T47D (cell line): ENCODE measurements around the gene MBNL1.
"Not testable (repeated sequence)": the region's sequence is repeated elsewhere in the genome, so short reads cannot be mapped to it uniquely, and the experiment has no call there.

ENCODE experiments used
- DNase-seq, 2 experiments: peaks; one replicate each; pipeline versions ENCODE4 v3.0.0 to v3.0.0-alpha.2; 2011 to 2012; ENCODE audit warnings: low read depth in 1 of 2, low spot score in 1 of 2
- JUND ChIP-seq: IDR thresholded peaks from 2 replicates; pipeline ENCODE4 v1.6.1; 2012; ENCODE audit warnings: low read depth
- in situ Hi-C: cut with HindIII; loops from 2 replicates; pipeline ENCODE4 v1.10.0; 2016; ENCODE audit warnings: low sequenced_read_pairs, low pct_unique_long_range_greater_than_20kb

The MBNL1 gene

DNA sequence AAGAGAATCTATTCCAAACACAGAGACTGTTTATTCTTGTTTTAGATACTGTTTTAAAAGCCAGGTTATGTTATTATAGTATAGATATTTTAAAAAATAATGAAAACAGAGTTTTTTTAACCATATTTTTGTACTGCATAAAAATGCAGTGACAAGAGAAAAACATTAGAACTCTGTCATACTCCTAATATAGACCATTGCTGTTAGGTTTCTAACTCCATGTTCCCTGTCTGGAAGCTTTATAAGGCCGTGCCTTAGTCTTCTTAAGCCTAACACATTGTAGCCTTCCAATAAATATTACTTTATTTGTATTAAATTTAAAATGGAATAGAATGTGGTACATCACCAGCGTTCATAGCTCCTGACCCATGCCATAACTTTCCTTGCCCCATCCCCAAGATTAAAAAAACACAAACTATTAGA is 53.2 kb downstream of the MBNL1 start:
- in situ Hi-C loops = no loop called here
- no peak for TF ChIP-seq JUND
- DNase-seq = no peak

DNA sequence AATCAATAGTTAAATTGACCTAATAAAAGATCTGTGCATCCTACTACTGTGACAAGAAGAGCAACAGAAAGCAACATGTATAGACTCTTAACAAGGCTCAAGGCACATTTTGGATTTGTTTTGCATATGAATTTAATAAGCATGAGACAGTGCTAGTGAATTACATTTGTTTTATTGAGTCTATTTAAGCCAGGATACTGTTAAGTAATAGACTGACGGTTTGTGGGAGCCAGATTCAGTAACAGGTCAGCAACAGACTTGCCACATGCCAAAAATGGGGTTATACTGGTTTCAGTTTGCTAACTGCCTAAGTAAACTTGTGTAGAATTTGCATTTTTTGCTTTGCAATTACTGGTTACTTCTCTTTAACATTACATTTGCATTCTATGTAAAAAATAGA is 54.0 kb downstream of the MBNL1 start:
- in situ Hi-C loops = no loop called here
- TF ChIP-seq JUND = no peak
- peak in 1 of 2 experiments; percentile 82 for DNase-seq

DNA sequence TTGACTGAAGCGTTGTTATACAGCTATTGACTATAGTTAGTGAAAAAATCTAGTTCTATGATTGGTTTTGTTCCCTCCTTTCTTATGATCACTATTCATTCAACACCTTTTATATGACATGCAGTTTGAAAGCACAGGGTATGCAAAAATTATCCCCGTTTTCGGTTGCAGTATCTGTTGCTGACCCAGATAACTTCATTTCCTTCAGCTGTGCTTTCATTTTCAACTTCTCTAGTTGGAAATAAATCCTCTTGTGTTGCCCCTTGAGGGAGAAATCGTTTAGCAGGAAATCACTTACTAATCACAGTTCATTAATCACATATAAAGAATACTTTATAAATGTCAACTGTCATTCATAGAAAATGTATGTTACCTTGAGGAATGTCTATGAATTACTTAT is 55.1 kb downstream of the MBNL1 start:
- in situ Hi-C loops = no loop called here
- no peak for DNase-seq
- TF ChIP-seq JUND = no peak

DNA sequence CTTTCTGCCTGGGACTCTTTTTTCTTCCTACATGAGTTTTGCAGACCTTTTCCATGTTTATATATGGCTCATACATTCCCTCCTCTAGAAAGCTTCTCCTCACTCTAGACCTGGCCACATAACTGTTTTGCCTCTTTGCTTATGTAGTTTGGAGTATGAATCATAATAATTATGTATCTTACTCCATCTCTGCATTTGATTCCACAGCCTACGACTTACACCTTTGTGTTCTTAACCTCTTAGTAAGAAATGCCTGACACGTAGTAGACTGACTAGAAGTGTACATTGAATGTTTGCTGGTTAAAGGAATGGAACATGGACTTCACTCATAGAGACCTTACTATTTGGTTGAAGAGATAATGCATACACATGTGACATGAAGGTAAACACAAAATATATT is 56.4 kb downstream of the MBNL1 start:
- TF ChIP-seq JUND = no peak
- in situ Hi-C loops = no loop called here
- DNase-seq = no peak

- DNase-seq = no peak
- in situ Hi-C loops = no loop called here
- TF ChIP-seq JUND = no peak
These were observed 58.5 kb downstream of the MBNL1 start for GRCh38 chr3:152327203-152327602.

GRCh38 chr3:152328841-152329240 is 60.1 kb downstream of the MBNL1 start:
- in situ Hi-C loops = no loop called here
- DNase-seq = peak in 1 of 2 experiments; percentile 16
- TF ChIP-seq JUND = no peak

- TF ChIP-seq JUND = no peak
- in situ Hi-C loops = no loop called here
- no peak for DNase-seq
These were observed 61.8 kb downstream of the MBNL1 start for GRCh38 chr3:152330559-152330958.

DNA sequence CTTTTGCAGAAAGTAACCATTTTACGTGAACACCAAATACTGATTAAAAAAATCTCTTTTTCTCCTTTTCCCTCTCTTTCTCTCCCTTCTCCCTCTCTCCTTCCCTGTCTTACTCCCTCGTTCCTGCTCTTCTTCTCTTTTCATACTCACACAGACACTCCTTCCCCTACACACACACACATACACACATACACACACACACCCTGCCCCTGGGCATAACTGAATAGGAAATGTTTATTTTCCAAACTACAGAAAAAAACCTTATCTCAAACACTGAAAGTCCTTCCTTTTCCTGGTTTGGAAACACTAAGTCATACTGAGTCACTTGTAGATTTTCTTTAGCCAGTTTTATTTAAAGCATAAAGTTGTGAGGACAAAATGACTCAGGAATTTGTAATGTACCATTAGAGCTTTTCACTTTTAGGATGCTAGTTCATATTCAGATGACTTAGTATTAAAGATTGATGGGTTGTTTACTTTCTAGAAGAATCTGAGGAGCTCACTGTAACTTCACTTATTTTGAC is 62.4 kb downstream of the MBNL1 start:
- no peak for TF ChIP-seq JUND
- no peak for DNase-seq
- in situ Hi-C loops = no loop called here

DNA sequence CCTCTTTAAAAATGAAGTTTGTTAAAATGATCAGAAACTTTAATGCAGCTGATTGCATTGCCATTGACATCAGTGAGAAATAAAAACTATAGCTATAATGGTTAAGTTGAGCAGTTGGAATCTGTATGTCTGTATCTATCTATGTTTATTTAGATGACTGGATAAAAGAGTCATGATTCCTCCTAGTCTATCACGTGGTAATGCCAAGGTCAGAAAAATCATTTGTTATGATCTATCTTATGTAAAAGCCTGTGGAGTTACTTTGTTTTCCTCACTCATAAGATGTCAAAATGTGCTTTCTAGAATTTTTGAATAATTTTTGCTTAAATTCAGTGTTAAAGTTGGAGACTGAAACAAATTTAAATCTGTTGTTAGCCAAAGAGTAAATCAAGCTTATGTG is 63.3 kb downstream of the MBNL1 start:
- no peak for TF ChIP-seq JUND
- in situ Hi-C loops = no loop called here
- no peak for DNase-seq

GRCh38 chr3:152333928-152334327 is 65.2 kb downstream of the MBNL1 start:
- in situ Hi-C loops = no loop called here
- no peak for DNase-seq
- no peak for TF ChIP-seq JUND

GRCh38 chr3:152334761-152335160 is 66.0 kb downstream of the MBNL1 start:
- in situ Hi-C loops = no loop called here
- no peak for DNase-seq

GRCh38 chr3:152335273-152335672 is 66.5 kb downstream of the MBNL1 start:
- no peak for DNase-seq
- in situ Hi-C loops = no loop called here
- TF ChIP-seq JUND = no peak

More at GRCh38 chr3:152334761-152335160, 66.0 kb downstream of the MBNL1 start:
- TF ChIP-seq JUND = no peak

GRCh38 chr3:152337337-152337736 is 68.6 kb downstream of the MBNL1 start:
- in situ Hi-C loops, DNase-seq: not testable (repeated sequence)

GRCh38 chr3:152338159-152338720 is 69.5 kb downstream of the MBNL1 start:
- no peak for TF ChIP-seq JUND
- in situ Hi-C loops = no loop called here
- no peak for DNase-seq
